IPS-NIHi7 (cell line): ENCODE data around the gene DIABLO.
"Not testable (repeated sequence)": the region's sequence is repeated elsewhere in the genome, so short reads cannot be mapped to it uniquely, and the experiment has no call there.

Experiments used
- DNase-seq: peaks from one replicate; pipeline ENCODE4 v3.0.0; 2012; ENCODE audit warnings: mixed read lengths; ENCODE audit errors: extremely low spot score

Gene DIABLO

DNA sequence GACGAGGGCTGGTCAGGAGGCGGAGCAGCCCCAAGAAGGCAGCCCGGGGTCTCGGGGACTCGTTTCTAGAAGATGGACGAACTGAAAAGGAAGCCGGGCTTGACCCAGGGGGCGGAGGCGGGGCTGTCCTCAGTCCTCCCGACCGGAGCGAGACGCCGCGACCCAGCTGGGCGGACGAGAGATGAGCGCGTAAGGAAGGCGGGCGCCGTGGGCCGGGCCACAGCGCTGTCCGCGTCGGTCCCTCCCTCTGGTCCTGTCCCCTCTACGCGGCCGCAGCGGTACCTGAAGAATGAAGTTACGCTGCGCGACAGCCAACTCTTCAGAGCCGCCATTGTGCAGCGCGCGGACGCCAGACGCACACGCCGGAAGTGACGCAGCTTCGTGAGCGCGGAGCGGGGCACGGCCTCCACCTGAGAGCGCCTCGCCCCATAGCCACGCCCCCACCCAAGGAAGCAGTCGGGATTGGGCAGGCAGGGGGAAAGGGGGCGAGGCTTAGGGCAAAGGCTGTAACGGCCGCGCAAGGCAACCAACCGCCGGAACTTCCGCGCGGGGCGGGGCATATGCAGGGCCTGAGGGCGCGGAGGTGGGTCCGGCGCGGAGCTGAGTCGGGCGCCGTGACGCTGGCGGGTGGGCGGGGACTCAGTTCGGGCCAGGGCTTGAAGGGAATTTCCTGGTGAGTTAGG, at the start of gene DIABLO:
Gene DIABLO (minus strand): TSS at position 370 of the 683 bp plus-strand sequence. CDS start 38 bp downstream, at position 332.
- peak; percentile 98 for DNase-seq

- no peak for DNase-seq
Observed at GRCh38 chr12:122275459-122275858, 49.6 kb upstream of the DIABLO start.

DNA sequence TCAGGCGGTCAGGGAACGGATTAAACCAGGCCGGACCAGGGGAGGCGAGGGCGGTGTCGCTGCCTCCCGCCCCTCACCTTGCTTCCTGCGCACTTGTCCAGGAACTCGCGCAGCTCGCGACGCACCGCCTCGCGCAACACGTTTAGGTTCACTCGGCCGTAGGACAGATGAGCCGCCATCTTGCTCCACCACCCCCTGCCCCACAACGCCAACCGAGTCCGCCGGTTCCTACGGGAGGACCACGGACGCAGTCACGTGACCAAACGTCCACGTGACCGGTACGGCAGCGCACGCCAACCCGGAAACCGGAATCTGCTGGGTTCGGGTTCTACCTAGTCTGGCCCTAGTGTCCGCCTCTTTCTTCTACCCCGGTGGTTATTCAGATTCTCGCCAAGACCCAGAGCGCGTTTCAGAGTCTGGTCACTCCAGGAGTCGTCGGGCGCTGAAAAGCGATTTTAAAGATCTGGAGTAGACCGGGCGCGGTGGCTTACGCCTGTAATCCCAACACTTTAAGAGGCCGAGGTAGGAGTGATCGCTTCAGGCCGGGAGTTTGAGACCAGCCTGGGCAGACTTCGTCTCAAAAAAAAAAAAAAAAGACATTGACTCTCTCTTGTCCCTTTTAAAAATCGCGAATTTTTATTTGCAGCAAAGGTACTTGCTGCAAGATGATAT, 40.5 kb upstream of the DIABLO start, which contains the start of gene VPS33A:
Gene VPS33A (minus strand): TSS at position 265 of the 672 bp plus-strand sequence. CDS start 86 bp downstream, at position 179.
- peak; percentile 98 for DNase-seq

DNA sequence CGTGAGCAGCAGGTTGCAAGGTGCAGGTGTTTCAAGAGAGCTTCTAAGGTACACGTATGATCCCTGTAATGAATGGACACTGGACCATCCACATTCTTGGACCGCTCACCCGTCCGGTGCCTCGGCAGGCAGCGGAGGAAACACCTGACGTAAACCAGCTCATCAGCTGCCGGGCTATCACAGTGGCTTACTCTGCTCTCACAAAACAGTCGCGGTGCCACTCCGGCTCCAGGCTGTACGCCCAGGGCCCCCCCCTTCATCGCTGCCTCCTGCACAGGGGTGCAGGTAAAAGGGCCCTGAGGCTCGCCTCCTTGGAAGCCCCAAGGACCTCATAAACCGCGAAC, 40.0 kb upstream of the DIABLO start:
- peak; percentile 45 for DNase-seq

GRCh38 chr12:122265476-122265875, 39.6 kb upstream of the DIABLO start:
- DNase-seq = no peak

DNA sequence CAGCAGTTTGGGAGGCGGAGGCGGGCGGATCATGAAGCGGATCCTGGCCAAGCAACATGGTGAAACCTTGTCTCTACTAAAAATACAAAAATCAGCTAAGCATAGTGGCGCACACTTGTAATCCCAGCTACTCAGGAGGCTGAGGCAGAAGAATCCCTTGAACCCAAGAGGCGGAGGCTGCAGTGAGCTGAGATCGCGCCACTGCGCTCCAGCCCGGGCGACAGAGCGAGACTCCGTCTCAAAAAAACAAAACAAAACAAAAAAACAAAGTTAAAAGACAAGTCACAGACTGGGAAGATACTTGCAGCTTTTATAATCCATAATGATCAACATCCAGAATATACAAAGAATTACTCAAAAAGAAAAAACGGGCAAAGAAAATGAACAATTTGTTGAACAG, 34.9 kb upstream of the DIABLO start:
- not testable (repeated sequence) for DNase-seq

GRCh38 chr12:122258939-122259338, 33.1 kb upstream of the DIABLO start:
- DNase-seq = not testable (repeated sequence)

- not testable (repeated sequence) for DNase-seq
Observed at GRCh38 chr12:122258462-122258861, 32.6 kb upstream of the DIABLO start.

- no peak for DNase-seq
Observed at GRCh38 chr12:122250536-122250935, 24.7 kb upstream of the DIABLO start.

DNA sequence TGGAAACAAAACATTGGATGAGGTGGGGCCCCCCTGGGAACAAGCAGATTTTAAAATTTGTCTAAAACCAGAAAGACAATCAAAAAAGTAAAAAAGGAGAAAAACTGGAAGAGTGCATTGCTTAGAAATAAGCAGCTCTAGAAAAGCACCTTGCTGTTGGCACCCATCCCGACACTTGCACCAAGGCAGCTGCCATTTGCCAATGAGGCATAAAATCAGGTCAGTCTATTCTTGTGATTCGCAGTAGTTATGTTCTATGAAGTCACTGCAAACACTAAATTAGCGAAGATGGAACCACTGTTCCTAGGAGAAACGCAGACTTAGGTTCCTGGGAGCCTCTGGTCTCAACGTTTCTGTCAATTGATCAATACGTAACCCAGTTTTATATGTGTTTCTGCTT, 24.2 kb upstream of the DIABLO start:
- no peak for DNase-seq

GRCh38 chr12:122245553-122245952, 19.7 kb upstream of the DIABLO start:
- no peak for DNase-seq

DNA sequence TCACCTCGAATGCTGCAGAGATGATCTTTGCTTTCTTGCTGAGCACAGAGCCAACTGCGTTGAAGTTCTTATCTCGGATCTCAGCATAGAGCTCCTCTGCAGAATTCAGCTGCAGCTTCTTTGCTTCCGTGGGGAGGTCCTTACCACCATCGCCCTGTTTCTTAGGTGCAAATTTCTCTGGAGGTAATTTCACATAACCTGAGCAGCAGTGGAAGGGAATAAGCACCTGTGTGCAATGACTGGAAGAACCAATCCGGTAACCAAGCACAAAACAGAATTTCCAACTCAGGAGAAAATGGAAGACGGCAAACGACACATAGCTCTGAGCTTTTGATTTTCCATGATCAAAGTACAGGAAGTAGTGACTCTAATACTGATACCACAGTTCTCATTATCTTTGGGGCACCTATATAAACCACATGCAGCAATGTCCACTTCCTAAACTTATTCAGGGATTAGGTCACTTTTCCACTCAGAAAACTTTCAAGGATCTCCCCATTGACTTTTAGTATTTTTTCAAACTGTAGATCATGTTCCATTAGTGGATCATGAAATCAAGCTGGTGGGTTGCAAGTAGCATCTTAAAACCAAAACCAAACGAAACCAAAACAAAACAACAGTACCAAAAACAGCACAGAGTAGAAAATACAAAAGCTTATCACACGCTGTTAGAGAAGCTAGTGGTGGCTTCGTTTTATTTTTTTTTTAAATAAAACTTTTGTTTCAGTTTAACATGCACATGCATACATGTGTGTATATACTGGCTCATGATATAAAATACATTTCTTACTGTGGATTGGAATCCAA, 18.9 kb upstream of the DIABLO start:
- DNase-seq = no peak

DNA sequence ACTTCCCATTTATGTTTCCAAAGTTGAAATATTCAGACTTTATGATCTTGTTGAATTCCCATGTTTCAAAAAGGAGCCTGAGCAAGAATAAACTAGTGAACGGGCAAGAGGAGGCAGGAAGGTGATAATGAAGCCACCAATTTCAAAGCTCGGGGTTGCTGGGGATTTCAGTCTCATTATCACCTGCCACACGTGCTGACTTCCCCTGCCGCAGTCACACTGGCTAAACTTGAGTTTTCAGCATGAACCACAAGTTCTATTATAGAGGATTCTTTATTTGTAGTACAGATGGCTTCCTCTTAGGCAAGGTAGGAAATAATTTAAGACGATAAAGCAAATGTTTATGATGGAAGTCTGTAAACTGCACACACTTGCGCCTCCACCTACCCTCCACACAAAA, 18.1 kb upstream of the DIABLO start:
- DNase-seq = no peak

- no peak for DNase-seq
Observed at GRCh38 chr12:122238861-122239260, 13.0 kb upstream of the DIABLO start.

- no peak for DNase-seq
Observed at GRCh38 chr12:122235741-122236140, 9.9 kb upstream of the DIABLO start.

DNA sequence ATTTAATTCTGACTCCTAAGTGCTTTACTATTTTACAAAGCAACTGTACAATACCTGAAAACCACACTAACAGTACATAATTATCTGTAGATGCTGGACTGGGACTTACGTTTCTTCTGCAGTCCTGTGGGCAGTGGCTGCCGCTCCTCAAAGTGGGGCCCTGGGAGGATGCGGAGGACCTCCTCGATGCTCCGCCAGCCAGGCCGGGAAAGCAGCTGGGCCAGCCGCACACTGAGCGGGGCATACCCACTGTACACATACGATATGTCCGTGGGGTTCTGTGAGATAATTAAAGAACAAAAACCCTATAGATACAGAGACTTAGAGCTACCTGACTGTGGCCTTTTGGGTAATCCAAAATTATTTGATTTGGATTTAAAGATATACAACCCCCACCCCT, 6.8 kb upstream of the DIABLO start:
- DNase-seq = no peak

- no peak for DNase-seq
Observed at GRCh38 chr12:122230798-122231197, 4.9 kb upstream of the DIABLO start.

DNA sequence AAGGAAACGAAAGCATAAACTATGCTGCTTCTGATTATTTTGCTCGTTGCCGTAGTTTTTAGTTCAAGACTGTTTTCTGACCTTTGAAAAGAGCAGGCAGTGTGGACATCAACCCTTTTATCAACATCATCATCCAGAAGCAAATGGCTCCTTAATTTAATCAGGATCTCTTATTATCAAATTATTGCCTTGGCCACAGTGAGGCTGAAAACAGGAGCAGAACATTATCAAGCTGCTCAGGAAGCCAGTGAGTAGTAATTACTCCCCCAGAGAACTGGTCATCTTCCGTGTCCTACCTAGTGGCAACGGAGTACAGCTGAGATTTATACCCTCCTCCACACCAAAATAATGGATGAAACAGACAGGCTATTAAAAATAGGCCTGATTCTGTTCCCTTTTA, 2.2 kb upstream of the DIABLO start:
- DNase-seq = no peak

DNA sequence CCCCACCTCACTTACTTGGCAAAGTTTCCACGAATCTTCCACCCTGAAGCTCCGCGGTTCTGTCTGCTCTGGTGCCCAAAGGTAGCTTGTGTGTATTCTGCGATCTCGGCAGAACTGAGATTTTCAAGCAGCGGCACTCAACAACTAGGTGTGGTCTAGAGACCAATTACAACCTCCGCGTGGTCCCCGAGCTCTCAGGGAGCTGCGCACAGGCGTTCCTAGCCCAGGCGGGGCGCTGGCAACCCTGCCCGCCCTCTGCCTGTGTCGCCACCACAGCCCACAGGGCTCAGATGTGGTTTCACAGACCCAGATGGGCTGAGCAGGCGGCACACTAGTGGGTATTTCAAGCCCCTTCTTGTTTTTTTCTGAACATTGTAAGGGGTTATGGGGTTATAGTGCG, 1.5 kb upstream of the DIABLO start:
- DNase-seq = no peak

- DNase-seq = no peak
Observed at GRCh38 chr12:122226366-122227125, 694 bp upstream of the DIABLO start.

GRCh38 chr12:122216445-122216844, 9.4 kb downstream of the DIABLO start:
- DNase-seq = no peak

DNA sequence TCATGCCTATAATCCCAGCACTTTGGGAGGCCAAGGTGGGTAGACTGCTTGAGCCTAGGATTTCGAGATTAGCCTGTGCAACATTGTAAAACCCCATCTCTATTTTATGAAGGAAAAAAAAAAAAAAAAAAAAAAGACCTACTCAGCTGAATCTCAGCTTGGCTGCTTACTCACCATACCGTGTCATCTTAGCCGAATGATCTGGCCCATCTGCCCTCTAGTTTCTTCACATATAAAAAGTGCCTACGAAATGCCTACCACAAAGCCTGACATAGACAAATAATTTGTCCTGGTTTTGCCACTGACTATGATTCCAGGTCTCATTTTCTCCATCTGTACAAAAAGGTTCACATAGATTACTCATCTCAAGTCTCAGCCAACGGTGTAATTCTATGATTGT, 10.1 kb downstream of the DIABLO start:
- DNase-seq = no peak
